ENCODE data around the gene DUOXA1. TPM values are rescaled to one million over a fixed set of nuclear protein-coding genes. Genes with fewer than 3 reads are reported as not detected.

Gene DUOXA1
- total RNA-seq, 4 donors from 2014 or later, result 0.44 to 1.1 (median 0.51) TPM; not detected in 1

DNA sequence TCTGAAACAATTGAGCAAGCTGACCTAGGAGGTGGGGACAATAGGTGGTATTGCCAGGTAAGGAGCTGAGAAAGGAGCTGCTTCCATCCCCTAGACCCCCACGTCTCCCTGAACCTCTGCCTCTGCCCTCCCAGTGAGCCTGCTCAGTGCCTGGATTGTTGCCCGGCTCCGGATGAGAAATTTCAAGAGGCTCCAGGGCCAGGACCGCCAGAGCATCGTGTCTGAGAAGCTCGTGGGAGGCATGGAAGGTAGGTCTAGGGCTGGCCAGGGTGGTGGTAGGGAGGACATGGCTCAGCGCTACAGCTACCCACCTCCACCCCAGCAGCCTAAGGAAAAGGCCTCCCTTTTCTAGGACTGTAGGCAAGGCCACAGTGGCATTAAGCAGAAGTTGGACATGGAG lies 13.4 kb upstream of the DUOXA1 start:
- TF ChIP-seq, protein P1, sequence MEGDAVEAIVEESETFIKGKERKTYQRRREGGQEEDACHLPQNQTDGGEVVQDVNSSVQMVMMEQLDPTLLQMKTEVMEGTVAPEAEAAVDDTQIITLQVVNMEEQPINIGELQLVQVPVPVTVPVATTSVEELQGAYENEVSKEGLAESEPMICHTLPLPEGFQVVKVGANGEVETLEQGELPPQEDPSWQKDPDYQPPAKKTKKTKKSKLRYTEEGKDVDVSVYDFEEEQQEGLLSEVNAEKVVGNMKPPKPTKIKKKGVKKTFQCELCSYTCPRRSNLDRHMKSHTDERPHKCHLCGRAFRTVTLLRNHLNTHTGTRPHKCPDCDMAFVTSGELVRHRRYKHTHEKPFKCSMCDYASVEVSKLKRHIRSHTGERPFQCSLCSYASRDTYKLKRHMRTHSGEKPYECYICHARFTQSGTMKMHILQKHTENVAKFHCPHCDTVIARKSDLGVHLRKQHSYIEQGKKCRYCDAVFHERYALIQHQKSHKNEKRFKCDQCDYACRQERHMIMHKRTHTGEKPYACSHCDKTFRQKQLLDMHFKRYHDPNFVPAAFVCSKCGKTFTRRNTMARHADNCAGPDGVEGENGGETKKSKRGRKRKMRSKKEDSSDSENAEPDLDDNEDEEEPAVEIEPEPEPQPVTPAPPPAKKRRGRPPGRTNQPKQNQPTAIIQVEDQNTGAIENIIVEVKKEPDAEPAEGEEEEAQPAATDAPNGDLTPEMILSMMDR (IDR thresholded peaks at IDR 0.05; ENCODE audit: low read depth), result no peak

GRCh38 chr15:45141386-45141785 lies 11.7 kb upstream of the DUOXA1 start:
- TF ChIP-seq, protein P1 (IDR thresholded peaks at IDR 0.05; ENCODE audit: low read depth), result no peak

DNA sequence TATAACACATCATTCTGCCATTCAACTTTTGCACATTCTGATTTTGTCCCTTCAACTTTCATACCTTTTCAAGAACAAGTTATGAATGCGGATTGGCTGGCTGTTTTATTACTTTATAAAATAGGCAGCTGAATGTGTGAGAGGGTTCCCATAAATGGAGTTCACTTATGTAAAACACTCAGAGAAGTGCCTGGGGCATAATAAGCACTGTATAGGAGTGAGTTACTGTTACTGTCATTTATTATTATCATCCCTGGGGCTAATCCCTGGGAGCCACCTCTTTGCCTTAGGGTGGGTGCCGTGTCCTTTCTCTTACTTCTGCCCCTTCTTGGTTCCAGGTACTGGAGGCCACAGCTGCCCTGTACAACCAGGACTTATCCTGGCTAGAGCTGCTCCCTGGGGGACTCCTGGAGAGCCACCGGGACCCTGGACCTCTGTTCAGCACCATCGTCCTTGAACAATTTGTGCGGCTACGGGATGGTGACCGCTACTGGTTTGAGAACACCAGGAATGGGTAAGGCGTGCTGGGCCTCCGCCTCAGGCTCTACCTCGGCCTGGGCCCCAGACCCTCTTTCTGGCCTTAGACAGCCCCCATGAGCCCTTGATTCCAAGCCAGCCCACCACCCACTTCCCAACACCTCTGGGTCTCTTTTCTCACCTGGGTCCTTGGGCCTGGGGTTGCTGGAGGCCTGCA lies 11.0 kb upstream of the DUOXA1 start:
- TF ChIP-seq, protein P1 (IDR thresholded peaks at IDR 0.05; ENCODE audit: low read depth), result no peak

- TF ChIP-seq, protein P1 (IDR thresholded peaks at IDR 0.05; ENCODE audit: low read depth), result no peak
Observed at GRCh38 chr15:45139770-45140169, 10.1 kb upstream of the DUOXA1 start.

- TF ChIP-seq, protein P1 (IDR thresholded peaks at IDR 0.05; ENCODE audit: low read depth), result no peak
Observed at GRCh38 chr15:45138814-45139765, 9.4 kb upstream of the DUOXA1 start.

- TF ChIP-seq, protein P1 (IDR thresholded peaks at IDR 0.05; ENCODE audit: low read depth), result no peak
Observed at GRCh38 chr15:45137703-45138102, 8.0 kb upstream of the DUOXA1 start.

GRCh38 chr15:45136378-45136764 lies 6.7 kb upstream of the DUOXA1 start:
- TF ChIP-seq, protein P1 (IDR thresholded peaks at IDR 0.05; ENCODE audit: low read depth), result no peak
